Measurements from ENCODE around the gene VPS13C.

Gene VPS13C

DNA sequence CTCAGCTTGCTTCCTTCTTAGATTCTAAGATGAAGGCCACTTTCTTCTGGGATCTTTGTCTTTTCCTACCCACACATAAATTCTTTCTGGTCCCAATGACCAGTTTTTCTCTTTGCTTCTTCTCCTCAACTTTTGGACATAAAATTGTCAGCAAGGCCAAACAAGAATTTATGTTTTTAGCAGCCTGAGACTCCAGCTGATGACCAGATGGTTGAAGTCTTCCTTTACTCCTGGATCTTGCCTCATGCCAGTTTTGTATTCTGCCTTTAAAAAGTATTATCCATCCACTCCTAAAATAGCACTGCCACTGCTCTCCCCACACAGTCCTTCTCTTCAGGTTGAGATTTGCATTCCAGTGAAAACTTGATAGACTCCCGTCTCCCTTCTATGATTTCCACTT is 236.0 kb downstream of the VPS13C start:
- no peak for TF ChIP-seq CTCF (IDR thresholded peaks at IDR 0.05)
- H3K27me3 ChIP-seq, result peaks cover 5% of the 10 kb centered on the region
- H3K36me3 ChIP-seq, result no peaks in the 10 kb centered on the region
- H3K9me3 ChIP-seq, result no peaks in the 10 kb centered on the region
- no peak overlapping the region for H3K27ac ChIP-seq
- H3K4me1 ChIP-seq (ENCODE audit: control insufficient read depth in 1 of 2, insufficient read depth in 1 of 2, low read depth in 1 of 2, low read length in 1 of 2), result no peaks in the 10 kb centered on the region
- no peak overlapping the region for H3K4me3 ChIP-seq (ENCODE audit: low read depth in 1 of 2, low read length in 1 of 2)

- no peaks in the 10 kb centered on the region for H3K36me3 ChIP-seq
- H3K9me3 ChIP-seq, result no peaks in the 10 kb centered on the region
- no peak overlapping the region for H3K27ac ChIP-seq
- H3K4me1 ChIP-seq (ENCODE audit: control insufficient read depth in 1 of 2, insufficient read depth in 1 of 2, low read depth in 1 of 2, low read length in 1 of 2), result no peaks in the 10 kb centered on the region
- no peak overlapping the region for H3K4me3 ChIP-seq (ENCODE audit: low read depth in 1 of 2, low read length in 1 of 2)
- no peak for TF ChIP-seq CTCF (IDR thresholded peaks at IDR 0.05)
- peaks cover 5% of the 10 kb centered on the region for H3K27me3 ChIP-seq
These were observed 237.7 kb downstream of the VPS13C start for GRCh38 chr15:61822511-61822910.

DNA sequence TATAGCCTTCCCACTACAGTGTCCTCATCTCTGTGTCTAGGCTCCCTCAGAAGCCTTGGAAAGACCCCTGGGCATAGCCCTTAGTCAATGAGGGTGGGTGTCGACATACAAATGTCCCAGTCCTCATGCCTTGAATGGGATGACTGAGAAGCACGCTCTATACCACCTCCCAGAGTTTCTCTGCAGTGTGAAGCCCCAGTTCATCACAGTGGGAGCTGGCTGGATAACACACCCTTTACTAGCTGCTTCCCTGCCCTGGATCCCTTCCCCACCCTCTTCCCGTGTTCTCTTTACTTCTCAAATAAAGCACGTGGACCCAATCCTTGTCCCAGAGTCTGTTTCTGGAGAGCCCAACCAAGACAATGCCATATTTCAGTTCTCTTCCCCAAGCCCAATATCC is 239.3 kb downstream of the VPS13C start:
- Histone ChIP-seq H3K27me3 (no peaks in the 10 kb centered on the region), H3K9me3 (no peaks in the 10 kb centered on the region), H3K36me3 (no peaks in the 10 kb centered on the region), H3K4me3 (ENCODE audit: low read depth in 1 of 2, low read length in 1 of 2) (no peak overlapping the region), H3K4me1 (ENCODE audit: control insufficient read depth in 1 of 2, insufficient read depth in 1 of 2, low read depth in 1 of 2, low read length in 1 of 2) (no peaks in the 10 kb centered on the region), H3K27ac (no peak overlapping the region)
- no peak for TF ChIP-seq CTCF (IDR thresholded peaks at IDR 0.05)

DNA sequence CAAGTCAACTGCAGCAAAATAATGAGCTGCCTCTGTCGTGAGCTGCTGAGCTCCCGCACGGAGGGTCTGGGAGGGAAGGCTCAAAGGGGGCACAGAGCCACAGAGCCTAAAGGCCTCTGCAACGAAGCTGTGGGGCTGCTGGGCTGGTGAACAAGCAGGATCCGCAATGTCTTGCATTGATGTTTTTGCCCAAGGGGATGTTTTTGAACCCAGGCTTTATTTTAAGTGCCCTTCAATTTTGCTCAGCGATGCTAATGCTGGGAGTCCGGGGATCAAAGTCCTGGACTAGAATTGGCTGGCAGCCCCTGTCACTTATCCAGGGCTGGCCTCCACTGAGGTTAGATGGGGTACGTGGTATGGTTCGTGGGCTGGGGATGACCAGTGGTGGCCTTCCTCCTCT is 240.0 kb downstream of the VPS13C start:
- H3K36me3 ChIP-seq, result no peaks in the 10 kb centered on the region
- no peaks in the 10 kb centered on the region for H3K4me1 ChIP-seq (ENCODE audit: control insufficient read depth in 1 of 2, insufficient read depth in 1 of 2, low read depth in 1 of 2, low read length in 1 of 2)
- no peak overlapping the region for H3K4me3 ChIP-seq (ENCODE audit: low read depth in 1 of 2, low read length in 1 of 2)
- H3K9me3 ChIP-seq, result no peaks in the 10 kb centered on the region
- no peak overlapping the region for H3K27ac ChIP-seq
- H3K27me3 ChIP-seq, result no peaks in the 10 kb centered on the region
- no peak for TF ChIP-seq CTCF (IDR thresholded peaks at IDR 0.05)

- no peak for TF ChIP-seq CTCF (IDR thresholded peaks at IDR 0.05)
- Histone ChIP-seq H3K27me3 (no peaks in the 10 kb centered on the region), H3K27ac (no peak overlapping the region), H3K4me1 (ENCODE audit: control insufficient read depth in 1 of 2, insufficient read depth in 1 of 2, low read depth in 1 of 2, low read length in 1 of 2) (no peaks in the 10 kb centered on the region), H3K36me3 (no peaks in the 10 kb centered on the region), H3K4me3 (ENCODE audit: low read depth in 1 of 2, low read length in 1 of 2) (no peak overlapping the region), H3K9me3 (no peaks in the 10 kb centered on the region)
These were observed 240.9 kb downstream of the VPS13C start for GRCh38 chr15:61819386-61819785.

DNA sequence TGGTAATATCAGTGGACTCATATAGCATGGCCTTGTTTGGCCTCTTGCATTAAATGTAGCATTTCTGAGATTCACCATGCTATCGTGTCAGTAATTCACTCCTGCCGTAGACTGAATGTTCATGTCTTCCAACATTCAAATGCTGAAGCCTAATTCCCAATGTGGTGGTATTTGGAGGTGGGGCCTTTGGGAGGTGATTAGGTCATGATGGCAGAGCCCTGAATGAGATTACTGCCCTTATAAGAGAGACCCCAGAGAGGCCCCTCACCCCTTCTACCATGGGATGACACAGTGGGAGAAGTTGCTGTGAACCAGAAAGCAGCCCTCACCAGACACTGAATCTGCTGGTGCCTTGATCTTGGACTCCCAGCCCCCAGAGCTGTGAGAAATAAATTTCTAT is 241.4 kb downstream of the VPS13C start:
- H3K27ac ChIP-seq, result no peak overlapping the region
- H3K4me3 ChIP-seq (ENCODE audit: low read depth in 1 of 2, low read length in 1 of 2), result no peak overlapping the region
- TF ChIP-seq CTCF (IDR thresholded peaks at IDR 0.05), result no peak
- no peaks in the 10 kb centered on the region for H3K4me1 ChIP-seq (ENCODE audit: control insufficient read depth in 1 of 2, insufficient read depth in 1 of 2, low read depth in 1 of 2, low read length in 1 of 2)
- no peaks in the 10 kb centered on the region for H3K9me3 ChIP-seq
- no peaks in the 10 kb centered on the region for H3K36me3 ChIP-seq
- no peaks in the 10 kb centered on the region for H3K27me3 ChIP-seq
